OCI-M2 (cell line): ENCODE measurements around the gene RABGAP1L.
"Not testable (repeated sequence)": the region's sequence is repeated elsewhere in the genome, so short reads cannot be mapped to it uniquely, and the experiment has no call there.

Experiments
- DNase-seq: peaks from one replicate; lab custom pipeline; 2025; ENCODE audit not compliant: unreplicated experiment; lab: John Stamatoyannopoulos, UW

Gene RABGAP1L

GRCh38 chr1:174839211-174839610 is 679.9 kb downstream of the RABGAP1L start:
- DNase-seq = no peak

GRCh38 chr1:174841747-174842146 is 682.4 kb downstream of the RABGAP1L start:
- DNase-seq = no peak

- DNase-seq = not testable (repeated sequence)
Measured at GRCh38 chr1:174848593-174849560, 689.6 kb downstream of the RABGAP1L start.

GRCh38 chr1:174850726-174851125 is 691.4 kb downstream of the RABGAP1L start:
- DNase-seq = no peak

- DNase-seq = no peak
Measured at GRCh38 chr1:174858301-174858700, 699.0 kb downstream of the RABGAP1L start.

- no peak for DNase-seq
Measured at GRCh38 chr1:174870319-174870718, 711.0 kb downstream of the RABGAP1L start.

GRCh38 chr1:174871886-174872285 is 712.6 kb downstream of the RABGAP1L start:
- DNase-seq = no peak

- DNase-seq = no peak
Measured at GRCh38 chr1:174872615-174873058, 713.3 kb downstream of the RABGAP1L start.

- DNase-seq = no peak
Measured at GRCh38 chr1:174874331-174875053, 715.2 kb downstream of the RABGAP1L start.

GRCh38 chr1:174875306-174875705 is 716.0 kb downstream of the RABGAP1L start:
- no peak for DNase-seq

GRCh38 chr1:174877208-174877673 is 717.9 kb downstream of the RABGAP1L start:
- no peak for DNase-seq

GRCh38 chr1:174880171-174880570 is 720.9 kb downstream of the RABGAP1L start:
- DNase-seq = no peak

GRCh38 chr1:174883409-174883808 is 724.1 kb downstream of the RABGAP1L start:
- no peak for DNase-seq

GRCh38 chr1:174884038-174884437 is 724.7 kb downstream of the RABGAP1L start:
- DNase-seq = no peak

- no peak for DNase-seq
Measured at GRCh38 chr1:174884566-174884965, 725.2 kb downstream of the RABGAP1L start.

GRCh38 chr1:174890024-174890423 is 730.7 kb downstream of the RABGAP1L start:
- no peak for DNase-seq

GRCh38 chr1:174892016-174892415 is 732.7 kb downstream of the RABGAP1L start:
- no peak for DNase-seq

GRCh38 chr1:174894117-174894762 is 734.9 kb downstream of the RABGAP1L start:
- no peak for DNase-seq

- not testable (repeated sequence) for DNase-seq
Measured at GRCh38 chr1:174895610-174896009, 736.3 kb downstream of the RABGAP1L start.

- DNase-seq = no peak
Measured at GRCh38 chr1:174898102-174898797, 738.9 kb downstream of the RABGAP1L start.

GRCh38 chr1:174900317-174900716 is 741.0 kb downstream of the RABGAP1L start:
- DNase-seq = no peak
